WTC11 (cell line): ENCODE results near the gene COG1.

ENCODE experiments used
- GABPB1 ChIP-seq: sonication (generic); formaldehyde crosslinking; IDR thresholded peaks from 2 replicates; pipeline ENCODE4 v1.8.1; 2023; ENCODE audit warnings: mild to moderate bottlenecking, missing genetic modification reagents
- USF2 ChIP-seq: sonication (generic); formaldehyde crosslinking; IDR thresholded peaks from 2 replicates; pipeline ENCODE4 v1.8.1; 2023; ENCODE audit warnings: mild to moderate bottlenecking, missing genetic modification reagents, moderate library complexity
- TF ChIP-seq, protein P1 (sequence below): sonication (generic); formaldehyde crosslinking; conservative IDR thresholded peaks from 2 replicates; pipeline ENCODE4 v1.8.1; 2022; ENCODE audit warnings: mild to moderate bottlenecking, missing genetic modification reagents
- TF ChIP-seq, protein P2 (sequence below): sonication (generic); formaldehyde crosslinking; IDR thresholded peaks from 2 replicates; pipeline ENCODE4 v1.8.1; 2023; ENCODE audit warnings: mild to moderate bottlenecking, moderate library complexity, missing genetic modification reagents
- TF ChIP-seq, protein P3 (sequence below): fragments of 200-600 bp; IDR thresholded peaks from 2 replicates; pipeline ENCODE4 v1.8.0; 2022; ENCODE audit warnings: antibody characterized with exemption

DNA sequence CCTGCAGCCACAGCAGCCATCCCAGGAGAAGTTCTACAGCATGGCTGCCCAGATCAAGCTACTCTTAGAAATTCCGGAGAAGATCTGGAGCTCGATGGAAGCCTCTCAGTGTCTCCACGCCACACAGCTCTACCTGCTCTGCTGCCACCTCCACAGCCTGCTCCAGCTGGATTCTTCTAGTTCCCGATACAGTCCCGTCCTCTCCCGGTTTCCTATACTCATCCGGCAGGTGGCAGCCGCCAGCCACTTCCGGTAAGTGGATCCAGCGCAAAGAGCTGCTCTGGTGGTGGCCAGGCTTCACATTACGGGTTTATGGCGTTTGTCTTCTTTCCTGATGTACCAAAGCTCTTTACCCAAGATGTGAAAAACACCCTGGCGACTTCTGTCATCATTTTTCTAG, 3.6 kb downstream of the COG1 start:
- TF ChIP-seq, protein P1, sequence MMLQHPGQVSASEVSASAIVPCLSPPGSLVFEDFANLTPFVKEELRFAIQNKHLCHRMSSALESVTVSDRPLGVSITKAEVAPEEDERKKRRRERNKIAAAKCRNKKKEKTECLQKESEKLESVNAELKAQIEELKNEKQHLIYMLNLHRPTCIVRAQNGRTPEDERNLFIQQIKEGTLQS, result no peak
- no peak for TF ChIP-seq USF2
- TF ChIP-seq, protein P2, sequence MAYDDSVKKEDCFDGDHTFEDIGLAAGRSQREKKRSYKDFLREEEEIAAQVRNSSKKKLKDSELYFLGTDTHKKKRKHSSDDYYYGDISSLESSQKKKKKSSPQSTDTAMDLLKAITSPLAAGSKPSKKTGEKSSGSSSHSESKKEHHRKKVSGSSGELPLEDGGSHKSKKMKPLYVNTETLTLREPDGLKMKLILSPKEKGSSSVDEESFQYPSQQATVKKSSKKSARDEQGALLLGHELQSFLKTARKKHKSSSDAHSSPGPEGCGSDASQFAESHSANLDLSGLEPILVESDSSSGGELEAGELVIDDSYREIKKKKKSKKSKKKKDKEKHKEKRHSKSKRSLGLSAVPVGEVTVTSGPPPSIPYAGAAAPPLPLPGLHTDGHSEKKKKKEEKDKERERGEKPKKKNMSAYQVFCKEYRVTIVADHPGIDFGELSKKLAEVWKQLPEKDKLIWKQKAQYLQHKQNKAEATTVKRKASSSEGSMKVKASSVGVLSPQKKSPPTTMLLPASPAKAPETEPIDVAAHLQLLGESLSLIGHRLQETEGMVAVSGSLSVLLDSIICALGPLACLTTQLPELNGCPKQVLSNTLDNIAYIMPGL (CRISPR knock-in tag), result no peak
- no peak for TF ChIP-seq GABPB1 (CRISPR knock-in tag)
- TF ChIP-seq, protein P3, sequence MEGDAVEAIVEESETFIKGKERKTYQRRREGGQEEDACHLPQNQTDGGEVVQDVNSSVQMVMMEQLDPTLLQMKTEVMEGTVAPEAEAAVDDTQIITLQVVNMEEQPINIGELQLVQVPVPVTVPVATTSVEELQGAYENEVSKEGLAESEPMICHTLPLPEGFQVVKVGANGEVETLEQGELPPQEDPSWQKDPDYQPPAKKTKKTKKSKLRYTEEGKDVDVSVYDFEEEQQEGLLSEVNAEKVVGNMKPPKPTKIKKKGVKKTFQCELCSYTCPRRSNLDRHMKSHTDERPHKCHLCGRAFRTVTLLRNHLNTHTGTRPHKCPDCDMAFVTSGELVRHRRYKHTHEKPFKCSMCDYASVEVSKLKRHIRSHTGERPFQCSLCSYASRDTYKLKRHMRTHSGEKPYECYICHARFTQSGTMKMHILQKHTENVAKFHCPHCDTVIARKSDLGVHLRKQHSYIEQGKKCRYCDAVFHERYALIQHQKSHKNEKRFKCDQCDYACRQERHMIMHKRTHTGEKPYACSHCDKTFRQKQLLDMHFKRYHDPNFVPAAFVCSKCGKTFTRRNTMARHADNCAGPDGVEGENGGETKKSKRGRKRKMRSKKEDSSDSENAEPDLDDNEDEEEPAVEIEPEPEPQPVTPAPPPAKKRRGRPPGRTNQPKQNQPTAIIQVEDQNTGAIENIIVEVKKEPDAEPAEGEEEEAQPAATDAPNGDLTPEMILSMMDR, result no peak
